ENCODE results near the gene OR8H2. TPM values are rescaled to one million over a fixed set of nuclear protein-coding genes. Genes with fewer than 3 reads are reported as not detected.
"Not testable (repeated sequence)": the region's sequence is repeated elsewhere in the genome, so short reads cannot be mapped to it uniquely, and the experiment has no call there.

Gene OR8H2
- not detected for total RNA-seq

GRCh38 chr11:56103210-56103737 is at the start of gene OR8H2:
Gene OR8H2 (plus strand): TSS chr11:56103687. CDS start chr11:56105043, 1,356 bp downstream.
- TF ChIP-seq CTCF (IDR thresholded peaks at IDR 0.05) = no peak
- no peak for ATAC-seq (ENCODE audit: low FRiP score)
- DNase-seq (ENCODE audit: low spot score) = no peak

DNA sequence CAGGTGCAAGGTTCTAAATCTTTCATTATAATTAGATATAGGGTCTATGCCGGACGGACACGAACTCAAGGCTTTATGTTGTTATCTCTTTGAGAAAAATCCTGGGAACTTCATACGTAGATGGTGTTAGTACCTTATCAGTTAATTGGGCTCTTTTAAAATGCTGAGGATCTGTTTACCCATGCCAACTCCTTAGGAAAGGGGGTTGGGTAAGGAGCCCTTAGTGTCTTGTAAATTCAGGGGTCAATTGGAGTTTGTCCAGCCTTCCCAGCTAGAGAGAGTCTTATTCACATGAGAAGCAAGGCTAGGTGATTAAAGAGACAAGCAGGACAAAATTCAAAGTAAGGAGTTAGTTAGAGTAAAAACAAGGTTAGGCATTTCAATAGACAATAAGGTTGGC is 47.1 kb upstream of the OR8H2 start:
- DNase-seq (ENCODE audit: low spot score); ATAC-seq (ENCODE audit: low FRiP score): not testable (repeated sequence)

DNA sequence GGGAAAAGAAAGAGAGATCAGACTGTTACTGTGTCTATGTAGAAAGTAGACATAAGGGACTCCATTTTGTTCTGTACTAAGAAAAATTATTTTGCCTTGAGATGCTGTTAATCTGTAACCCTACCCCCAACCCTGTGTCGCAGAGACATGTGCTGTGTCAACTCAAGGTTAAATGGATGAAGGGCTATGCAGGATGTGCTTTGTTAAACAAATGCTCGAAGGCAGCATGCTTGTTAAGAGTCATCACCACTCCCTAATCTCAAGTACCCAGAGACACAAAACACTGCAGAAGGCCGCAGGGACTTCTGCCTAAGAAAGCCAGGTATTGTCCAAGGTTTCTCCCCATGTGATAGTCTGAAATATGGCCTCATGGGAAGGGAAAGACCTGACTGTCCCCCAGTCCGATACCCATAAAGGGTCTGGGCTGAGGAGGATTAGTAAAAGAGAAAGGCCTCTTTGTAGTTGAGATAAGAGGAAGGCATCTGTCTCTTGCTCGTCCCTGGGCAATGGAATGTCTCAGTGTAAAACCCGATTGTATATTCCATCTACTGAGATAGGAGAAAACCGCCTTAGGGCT is 45.7 kb upstream of the OR8H2 start:
- not testable (repeated sequence) for DNase-seq (ENCODE audit: low spot score)

GRCh38 chr11:56058260-56058780 is 45.2 kb upstream of the OR8H2 start:
- not testable (repeated sequence) for DNase-seq (ENCODE audit: low spot score); ATAC-seq (ENCODE audit: low FRiP score)

More for the DNA sequence above, 45.7 kb upstream of the OR8H2 start:
- not testable (repeated sequence) for ATAC-seq (ENCODE audit: low FRiP score)

DNA sequence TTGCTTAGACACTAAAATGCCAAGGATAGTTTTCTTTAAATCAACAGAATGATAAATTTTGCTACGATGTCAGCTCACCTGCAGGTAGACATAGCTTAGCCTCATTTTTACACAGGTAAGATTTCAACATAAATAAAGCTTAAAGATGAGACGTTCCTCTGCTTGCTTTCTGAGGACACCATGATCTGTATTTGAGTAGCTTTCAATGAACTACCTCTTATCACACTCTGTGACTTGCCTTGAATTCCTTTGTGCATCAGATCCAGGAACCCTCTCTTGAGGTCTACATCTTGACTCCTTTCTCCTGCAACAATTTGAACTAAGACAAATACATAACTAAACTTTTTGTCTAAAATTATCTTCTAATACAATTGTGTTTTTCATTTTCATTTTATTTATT is 36.5 kb upstream of the OR8H2 start:
- DNase-seq (ENCODE audit: low spot score) (no peak), ATAC-seq (ENCODE audit: low FRiP score) (no peak)
- TF ChIP-seq CTCF (IDR thresholded peaks at IDR 0.05) = no peak

DNA sequence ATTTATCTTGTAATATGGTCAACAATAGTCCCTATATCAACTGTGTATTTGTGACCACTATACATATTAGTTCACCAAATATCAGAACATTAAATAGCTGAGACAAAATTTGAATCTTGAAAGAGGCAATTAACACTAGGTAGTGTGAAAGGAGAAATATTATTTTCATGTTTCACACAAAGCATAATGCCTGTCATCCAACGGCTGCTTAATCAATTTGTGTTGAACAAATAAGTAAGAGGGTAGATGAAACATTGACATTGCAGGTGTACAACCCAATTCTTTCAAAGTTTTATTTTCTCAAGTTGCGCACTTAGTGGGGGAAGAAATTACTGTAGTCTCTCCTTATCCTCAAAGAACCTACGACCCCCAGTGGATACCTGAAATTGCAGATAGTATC is 13.8 kb upstream of the OR8H2 start:
- DNase-seq (ENCODE audit: low spot score) (no peak), ATAC-seq (ENCODE audit: low FRiP score) (no peak)
- no peak for TF ChIP-seq CTCF (IDR thresholded peaks at IDR 0.05)

DNA sequence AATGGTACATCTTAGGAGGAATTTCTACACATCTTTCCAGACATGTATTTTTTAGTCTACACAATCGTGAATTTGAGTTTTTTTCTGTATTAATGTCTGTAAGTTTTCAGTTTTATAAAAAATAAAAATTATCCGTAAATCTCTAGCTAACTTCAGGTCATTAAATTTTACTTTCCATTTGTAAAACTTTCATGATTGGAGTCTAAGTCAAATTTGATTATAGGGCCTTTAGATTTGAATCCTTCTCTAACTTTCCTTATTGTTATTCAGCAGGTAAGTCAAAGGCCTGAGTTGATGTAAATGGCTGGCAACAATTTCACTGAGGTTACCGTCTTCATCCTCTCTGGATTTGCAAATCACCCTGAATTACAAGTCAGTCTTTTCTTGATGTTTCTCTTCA is 10.5 kb upstream of the OR8H2 start, which contains the start of gene OR8I2:
Gene OR8I2 (plus strand): TSS at position 301 of the 400 bp plus-strand sequence. CDS start 0 bp downstream, at position 301.
- DNase-seq (ENCODE audit: low spot score) (no peak), ATAC-seq (ENCODE audit: low FRiP score) (no peak)
- no peak for TF ChIP-seq CTCF (IDR thresholded peaks at IDR 0.05)

- TF ChIP-seq CTCF (IDR thresholded peaks at IDR 0.05) = no peak
- no peak for ATAC-seq (ENCODE audit: low FRiP score)
- DNase-seq (ENCODE audit: low spot score) = no peak
Measured at GRCh38 chr11:56122073-56122472, 18.6 kb downstream of the OR8H2 start, which contains the start of gene OR8H3. Gene OR8H3 (plus strand): TSS chr11:56122373. CDS start chr11:56122373, 0 bp downstream.

All from omental fat pad (tissue), 4 donors.